Measurements from ENCODE around the gene NUDT14.
A peak's percentile ranks its signal among the peaks of the same experiment; 100 is the strongest.

NUDT14 gene

DNA sequence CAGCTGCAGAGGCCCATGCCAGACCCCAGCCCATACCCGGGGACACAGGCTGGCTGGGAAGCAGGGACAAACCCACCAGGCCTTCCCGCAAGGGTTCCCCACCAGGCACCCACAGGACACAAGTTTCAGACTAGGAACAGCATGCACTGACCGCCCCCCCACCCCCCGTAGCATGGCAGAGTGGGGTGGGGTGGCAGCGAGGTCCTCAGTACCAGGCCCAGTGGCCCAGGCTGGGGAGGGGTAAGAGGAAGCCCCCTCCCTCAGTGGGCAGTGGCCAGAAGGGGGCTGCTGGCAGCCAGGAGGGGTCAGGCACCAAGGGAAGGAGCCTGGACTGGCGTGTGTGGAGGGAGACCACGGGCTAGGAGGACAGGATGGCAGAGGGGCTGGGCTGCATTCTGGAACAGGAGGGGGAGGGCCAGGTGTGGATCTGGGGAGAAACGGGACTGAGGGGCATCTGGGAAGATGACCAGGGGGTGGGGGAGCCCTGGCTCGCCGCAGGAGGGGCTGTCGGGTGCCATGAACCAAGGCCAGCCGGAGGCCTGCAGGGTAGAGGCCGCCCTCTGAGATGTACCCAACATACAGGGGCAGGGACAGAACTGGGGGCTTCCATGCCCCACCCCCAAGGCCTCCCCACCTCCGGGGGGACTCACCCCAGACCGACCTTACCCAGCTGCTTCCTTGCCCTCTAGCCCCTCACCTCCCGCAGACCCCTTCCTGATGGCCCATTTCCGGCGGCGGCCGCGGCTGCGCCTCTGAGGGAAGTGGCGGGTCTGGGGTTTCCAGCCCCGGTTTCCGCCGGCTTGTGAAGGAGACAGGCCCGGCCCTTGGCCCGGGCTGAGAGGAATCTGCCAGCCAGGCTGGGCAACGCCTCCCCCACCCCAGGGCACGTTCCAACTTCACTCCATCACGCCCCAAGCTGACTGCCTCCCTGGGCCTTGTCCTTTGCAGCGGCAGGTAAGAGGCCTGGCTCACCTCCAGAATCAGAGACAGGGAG lies 6.9 kb downstream of the NUDT14 start:
- DNase-seq (ENCODE audit: low spot score) = no peak

DNA sequence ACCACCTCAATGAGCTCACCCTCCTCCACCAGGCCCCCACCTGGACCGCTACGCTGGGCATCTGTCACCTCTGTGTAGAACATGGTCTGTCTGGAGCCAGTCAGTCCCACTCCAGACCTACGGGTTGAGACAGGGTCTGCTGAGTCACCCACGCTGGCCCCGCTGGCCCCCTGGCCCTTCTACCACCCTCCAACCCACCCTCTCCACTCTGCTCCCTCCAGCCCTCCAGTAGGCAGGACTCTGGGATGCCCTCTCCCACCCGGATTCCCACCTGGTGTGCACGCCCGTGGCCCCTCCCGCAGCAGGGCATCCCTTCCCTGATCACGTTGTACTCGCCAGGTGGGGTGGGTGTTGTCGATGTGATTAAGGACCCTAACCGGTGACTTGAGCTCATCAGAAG lies 8.0 kb downstream of the NUDT14 start:
- DNase-seq (ENCODE audit: low spot score) = no peak

DNA sequence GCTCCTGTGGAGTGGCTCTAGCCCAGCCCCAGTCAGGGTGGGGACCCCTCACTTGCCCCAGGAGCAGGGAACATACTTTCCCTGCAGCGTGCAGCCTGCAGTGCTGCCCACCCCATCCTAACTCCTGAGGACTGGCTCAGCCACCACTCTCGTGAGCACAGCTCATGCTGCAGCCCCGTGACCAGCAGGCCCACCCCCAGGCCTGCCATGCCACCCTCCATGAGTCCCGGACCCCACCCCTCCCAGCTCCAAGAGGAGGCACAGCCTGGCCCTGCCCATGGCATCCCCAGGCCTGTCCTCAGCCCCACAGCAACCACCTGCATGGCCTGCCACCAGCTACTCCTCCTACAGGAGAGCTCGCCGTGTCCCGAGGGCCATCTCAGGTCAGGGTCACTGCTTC lies 8.6 kb downstream of the NUDT14 start:
- DNase-seq (ENCODE audit: low spot score) = no peak

DNA sequence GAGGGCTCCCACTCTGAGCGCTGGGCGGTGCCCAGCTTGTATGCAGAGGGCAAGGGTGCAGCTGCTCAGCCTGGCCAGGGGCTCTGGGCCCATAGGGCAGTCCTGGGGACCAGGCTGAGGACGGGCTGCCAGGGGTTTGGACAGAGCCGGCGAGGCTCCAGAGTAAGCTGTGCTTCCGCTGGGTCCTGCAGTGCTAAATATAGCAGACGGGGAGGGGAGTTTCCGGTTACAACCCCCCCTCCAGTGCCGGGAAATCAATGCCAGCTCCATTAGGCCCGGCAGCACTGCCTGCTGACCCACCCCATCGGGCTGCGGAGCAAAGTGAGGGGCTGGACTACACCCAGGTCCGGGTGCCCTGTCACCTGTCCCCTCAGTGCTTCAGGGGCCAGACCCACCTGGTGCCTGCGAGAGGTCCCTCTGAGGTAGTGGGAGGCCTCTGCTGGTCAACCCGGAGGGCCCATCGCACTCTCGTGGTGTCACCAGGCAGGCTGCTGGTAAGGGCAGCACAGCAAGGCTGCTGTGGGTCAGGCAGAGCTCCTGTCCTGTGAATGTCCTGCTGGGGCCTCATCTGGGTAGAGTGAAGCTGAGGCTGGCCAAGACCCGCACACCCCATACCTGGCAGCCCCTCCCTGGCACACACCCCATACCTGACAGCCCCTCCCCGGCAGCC lies 10.0 kb downstream of the NUDT14 start:
- no peak for DNase-seq (ENCODE audit: low spot score)

DNA sequence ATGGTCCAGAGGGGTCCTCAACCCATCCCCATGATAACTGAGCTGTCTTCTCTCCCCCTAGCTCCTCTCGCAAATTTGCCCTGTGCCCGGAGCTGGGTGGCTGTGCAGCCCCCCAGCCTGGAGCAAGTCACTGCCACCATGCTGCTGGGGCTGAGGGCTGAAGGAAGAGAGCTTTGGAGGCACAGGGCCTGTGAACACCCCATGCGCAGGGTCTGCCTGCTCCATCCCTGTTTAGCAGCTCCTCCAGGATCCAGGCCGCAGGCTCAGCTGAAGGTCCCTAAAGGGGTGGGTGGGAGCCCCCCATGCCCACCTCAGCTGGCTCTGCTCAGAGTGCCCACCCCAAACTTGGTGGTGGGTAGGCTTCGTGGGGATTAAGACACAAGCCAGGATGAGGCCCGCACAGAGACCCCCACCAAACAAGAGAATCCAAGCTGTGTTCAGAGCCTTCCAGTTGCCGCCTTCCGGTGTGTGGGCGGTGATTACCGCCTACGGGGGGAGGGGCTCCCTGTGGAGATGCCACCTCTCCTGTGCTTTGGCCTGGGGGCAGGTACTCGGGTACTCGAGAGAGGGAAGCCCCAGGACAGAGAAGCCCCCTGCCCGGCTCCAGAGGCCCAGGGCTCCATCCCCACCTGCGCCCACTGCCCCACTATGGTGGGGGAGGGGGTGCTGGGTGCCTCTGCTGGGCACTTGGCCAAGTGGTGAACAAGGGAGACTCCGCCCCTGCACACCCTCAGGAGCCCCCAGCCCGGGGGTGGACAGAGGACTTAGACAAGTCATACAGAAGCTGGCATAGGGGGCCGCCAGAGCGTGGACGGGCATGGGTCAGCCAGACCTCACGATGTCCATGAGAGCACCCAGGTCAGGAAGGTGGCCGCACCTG lies 11.1 kb downstream of the NUDT14 start:
- no peak for DNase-seq (ENCODE audit: low spot score)

DNA sequence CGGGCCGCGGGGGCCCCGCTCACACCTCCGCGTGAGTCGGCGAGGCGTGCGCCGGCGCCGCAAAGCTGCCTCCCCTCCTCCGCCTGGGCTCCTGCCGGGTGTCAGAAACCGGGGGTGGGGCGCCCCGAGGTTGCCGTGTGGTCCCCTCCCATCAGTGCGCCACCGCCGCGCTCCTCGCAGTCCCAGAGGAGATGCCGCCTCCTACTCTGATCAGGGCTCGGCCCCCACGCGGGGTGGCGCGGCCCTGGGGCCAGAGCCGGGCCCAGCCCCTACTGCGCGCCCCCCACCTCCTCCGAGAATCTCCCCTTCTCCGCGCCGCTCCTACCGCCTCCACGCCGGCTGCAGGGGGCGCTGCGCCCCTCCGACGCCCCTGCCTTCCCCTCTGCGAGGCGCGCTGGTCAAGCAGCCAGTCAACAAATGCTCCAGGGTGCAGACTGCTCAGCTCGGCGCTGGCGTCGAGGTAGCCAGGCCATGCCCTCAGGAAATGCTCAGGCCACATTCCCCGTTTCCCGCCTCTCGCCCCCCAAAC lies 12.1 kb downstream of the NUDT14 start:
- peak; percentile 28 for DNase-seq (ENCODE audit: low spot score)

DNA sequence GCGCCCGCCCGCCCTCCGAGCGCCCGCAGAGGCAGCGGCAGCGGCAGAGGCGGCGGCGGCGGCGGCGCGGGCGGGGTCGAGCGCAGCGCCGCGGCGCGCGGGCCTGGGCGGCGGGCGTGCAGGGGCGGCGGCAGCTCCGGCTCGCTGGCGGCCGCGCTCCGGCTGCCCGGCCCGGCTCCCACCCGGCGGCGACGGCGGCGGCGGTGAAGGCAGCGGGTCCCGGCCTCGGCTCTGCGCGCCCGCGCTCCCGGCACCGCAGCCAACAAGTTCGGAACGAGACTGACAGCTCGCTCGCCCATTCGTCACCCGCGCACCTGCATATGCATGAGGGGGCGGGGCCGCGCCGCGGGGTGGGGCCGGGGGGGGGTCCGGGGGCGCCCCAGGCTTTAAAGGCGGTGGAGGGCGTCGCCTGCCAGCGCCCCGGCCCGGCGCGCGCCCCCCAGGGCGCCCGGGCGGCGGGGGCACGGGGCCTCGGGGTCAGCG lies 12.6 kb downstream of the NUDT14 start, which contains the start of gene JAG2:
Gene JAG2, minus strand, starts transcription at position 281 of the 483 bp plus-strand sequence. CDS start 356 bp downstream, outside the sequence.
- peak; percentile 26 for DNase-seq (ENCODE audit: low spot score)

DNA sequence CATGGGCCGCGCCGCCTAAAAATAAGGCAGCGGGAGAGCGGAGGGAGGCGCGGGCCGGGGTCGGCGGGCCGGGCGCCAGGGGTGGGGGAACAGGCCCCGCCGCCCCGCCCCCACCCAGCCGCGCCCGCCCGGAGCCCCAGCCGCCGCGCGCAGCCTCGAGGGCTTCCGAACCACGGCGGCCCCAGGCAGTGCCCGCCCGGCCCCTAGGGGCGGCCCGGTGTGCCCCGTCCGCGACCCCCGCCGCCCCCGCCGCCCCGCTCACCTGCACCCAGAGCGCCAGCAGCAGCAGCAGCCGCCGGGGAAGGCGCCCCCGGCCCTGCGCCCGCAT lies 13.1 kb downstream of the NUDT14 start:
- DNase-seq (ENCODE audit: low spot score) = no peak

DNA sequence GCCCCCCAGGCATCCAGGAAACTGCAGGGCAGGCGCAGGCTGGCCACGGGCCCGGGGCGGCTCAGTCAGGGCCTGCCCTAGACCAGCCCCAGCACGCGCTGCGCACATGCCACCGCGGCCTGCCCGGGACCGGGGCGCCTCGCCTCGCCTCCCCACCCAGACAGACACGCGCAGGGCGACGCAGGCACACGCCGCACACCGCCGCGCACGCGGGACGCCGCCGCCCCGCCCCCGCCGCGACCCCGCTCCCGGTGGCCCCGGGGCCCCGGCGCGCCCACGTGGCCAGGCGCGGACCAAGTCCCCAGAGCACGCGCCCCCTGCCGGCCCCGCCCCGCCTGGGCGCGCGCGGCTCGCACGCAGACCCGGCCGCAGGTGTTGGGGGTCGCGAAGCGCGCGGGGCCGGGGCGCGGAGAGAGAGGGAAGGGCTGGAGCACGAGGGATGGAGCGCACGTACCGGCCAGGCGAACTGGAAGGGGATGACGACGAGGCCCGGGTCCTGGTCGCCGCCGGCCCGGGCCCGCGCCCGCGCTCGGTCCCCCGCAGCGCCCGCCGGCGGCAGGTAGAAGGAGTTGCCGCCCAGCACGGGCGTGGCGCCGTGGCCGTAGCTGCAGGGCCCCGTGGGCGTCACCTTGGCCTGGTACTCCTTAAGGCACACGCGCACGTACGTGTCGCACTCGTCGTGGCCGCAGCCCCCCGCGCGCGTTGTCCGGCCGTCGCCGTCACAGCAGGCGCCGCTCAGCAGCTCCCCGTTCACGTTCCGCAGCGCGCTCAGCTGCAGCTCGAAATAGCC lies 13.6 kb downstream of the NUDT14 start:
- no peak for DNase-seq (ENCODE audit: low spot score)

DNA sequence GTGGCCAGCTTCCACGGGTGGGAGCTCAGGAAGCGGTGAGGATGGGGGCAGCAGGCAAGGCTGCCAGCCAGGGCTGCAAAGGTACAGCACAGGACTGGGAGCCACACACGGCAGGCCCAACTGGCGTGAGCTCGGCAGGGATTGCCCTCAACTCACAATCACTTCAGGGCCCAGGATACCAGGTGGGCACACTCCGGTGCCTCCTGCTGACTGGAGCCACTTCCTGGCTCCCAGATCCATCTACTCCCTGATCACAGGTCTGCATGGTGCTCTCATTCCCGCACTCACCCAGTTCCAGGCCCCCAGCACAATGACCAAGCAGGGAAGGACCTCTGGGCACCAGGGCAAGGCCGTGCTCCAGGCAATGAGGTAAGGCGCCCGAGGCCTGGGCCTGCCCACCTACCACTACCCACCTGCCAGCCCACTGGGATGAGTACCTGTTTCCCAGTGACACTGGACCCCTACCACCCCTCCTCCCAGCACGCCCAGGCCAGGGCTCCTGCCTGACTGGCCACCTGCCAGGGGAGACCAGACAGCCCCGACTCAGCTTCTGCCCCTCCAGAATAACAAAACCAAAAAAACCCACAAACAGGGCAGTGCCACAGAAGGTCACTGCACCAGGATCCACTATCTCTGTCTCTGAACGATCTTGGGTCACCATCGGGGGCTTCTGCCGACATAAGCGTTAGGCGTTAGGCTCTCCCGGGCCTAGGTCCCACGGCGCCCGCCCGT lies 14.4 kb downstream of the NUDT14 start:
- DNase-seq (ENCODE audit: low spot score) = no peak

DNA sequence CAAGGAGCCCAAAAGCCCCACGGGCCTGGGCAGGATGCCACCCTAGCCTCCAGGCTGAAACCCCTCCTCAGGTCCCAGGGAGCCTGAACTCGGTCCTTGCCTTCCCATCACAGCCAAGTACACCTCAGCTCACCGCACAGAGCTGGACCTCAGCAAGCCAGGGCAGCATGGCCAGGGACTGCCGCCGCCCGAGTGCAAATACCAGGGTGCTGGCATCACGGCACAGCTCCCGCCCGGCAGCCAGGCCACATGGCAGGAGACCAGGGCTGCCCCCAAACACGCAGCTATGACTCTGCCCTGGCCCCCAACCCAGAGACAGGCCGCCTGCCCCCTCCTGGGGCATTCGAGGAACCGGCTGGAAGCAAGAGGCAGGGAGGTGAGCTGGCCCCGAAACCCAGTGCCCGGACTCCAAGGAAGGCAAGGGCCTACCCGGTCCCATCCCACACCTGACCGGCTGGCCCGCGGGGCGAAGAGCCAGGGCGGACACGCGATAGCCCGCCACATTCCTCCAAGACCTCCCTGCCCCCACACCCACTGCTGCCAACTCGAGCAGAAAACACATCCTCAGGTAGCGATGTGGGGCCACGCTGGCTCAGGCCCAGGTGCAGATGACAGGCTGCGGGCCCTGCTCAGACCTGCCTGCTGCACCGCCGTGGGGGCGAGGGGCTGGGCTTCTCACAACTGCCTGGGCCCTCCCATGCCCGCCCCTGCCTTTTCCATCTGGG lies 15.2 kb downstream of the NUDT14 start:
- no peak for DNase-seq (ENCODE audit: low spot score)

DNA sequence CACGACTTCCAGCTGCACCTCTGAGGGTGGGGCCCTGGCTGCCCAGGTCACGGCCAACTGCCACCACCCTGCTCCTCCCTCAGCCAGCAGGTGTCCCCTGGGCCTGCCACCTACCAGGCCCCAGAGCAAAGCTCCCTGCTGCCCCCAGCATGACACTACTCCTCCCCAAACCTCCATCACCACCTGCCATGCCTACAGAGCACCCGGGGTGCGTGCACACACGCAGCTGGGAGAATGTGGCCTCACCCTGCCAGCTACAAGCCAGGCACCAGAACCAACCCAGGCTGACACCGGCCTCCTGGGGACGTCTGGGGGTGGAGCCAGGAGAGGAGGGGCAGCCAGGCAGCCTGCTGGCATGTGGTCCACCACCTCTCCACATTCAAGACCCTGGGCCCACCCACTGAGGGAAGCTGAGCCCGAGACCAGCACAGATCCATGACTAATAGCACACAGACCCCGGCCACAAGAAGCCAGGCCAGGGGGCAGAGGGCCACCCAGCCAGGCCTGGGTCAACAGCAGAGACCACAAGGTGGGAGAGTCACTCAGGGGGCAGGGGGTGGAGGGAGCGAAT lies 15.9 kb downstream of the NUDT14 start:
- no peak for DNase-seq (ENCODE audit: low spot score)

DNA sequence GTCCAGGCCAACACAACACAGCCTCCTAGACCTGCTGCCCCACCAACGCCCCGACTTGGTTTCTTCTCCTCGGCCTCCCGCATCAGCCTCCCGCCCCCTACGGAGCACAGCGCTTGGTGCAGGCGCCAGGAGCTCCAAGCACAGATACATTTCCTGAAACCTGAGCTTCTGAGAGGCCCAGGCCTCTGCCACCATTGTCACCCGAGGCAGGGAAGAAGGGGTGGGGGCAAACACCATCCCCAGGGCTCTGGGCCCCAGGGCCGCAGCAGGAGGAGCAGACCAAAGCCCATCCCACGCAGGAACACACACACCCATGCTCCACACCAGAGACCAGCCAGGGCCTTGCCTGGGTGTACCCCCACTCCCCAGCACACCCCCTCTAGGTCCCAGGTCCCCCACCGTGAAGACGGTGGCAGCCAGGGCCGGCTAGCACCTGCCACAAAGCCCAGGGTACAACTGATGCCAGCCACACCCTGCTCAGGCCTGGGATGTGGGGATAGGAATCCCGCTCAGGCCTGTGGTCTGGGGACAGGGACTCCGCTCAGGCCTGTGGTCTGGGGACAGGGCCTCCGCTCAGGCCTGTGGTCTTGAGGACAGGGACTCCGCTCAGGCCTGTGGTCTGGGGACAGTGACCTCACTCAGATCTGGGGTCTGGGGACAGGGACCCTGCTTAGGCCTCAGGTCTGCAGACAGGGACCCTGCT lies 17.9 kb downstream of the NUDT14 start:
- no peak for DNase-seq (ENCODE audit: low spot score)

DNA sequence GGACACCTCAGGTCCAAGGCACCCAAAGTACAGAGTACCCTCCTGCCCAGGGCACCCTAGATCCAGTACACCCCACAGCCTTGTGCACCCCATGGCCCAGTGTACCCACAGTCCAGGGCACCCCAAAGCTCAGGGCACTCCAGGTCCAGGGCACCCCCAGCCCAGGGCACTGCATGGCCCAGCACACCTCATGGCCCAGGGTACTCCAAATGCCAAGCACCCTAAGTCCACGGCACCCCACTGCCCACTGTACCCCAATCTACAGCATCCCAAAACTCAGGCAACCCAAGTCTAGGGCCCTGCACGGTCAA lies 18.5 kb downstream of the NUDT14 start:
- no peak for DNase-seq (ENCODE audit: low spot score)

DNA sequence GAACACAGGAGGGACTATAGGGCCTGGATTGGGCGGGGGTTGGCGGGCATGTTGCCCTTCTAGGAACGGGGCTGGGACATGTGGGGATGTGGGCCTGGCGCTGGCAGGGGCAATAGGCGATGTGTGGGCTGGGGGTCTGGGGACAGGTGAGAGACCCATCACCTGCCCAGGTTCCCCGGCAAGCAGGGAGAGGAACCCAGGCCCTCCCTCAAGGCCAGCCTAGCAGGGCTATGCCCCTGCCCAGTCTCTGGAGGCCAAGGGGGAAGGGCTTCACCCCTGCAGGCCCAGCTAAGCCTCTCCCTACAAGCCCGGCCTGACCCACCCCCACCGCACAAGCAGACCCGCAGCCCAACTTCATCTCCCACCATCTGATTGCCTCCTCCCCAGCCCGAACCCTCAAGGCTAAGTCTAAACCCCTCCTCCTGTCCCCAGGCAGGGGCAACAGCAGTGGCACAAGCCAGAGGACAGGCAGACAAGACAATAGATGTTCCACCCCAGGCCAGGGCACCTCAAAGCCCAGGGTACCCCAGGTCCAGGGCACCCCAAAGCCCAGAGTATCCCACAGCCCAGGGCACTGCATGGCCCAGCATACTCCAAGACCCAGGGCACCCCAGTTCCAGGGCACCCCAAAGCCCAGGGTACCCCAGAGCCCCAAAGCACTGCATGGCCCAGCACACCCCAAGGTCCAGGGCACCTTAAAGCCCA lies 19.0 kb downstream of the NUDT14 start:
- no peak for DNase-seq (ENCODE audit: low spot score)

DNA sequence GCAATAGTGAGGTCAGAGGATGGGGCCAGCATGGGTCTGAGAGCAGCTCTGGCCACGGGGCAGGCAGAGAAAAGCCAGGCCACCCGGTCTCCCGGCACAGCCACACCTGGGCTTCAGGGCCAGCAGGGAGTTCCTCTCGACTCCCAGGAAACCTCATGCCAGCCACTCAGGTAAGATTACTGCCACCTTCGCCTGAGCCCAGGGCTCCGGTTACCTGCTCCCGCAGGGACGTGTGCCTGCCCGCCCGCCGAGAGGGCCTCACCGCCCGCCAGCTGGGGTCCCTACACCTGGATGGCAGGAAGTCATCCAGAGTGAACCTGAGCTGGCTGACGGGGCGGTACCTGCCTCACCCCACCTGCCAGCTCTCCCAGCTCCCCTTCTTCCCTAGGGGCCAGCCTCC lies 19.8 kb downstream of the NUDT14 start:
- no peak for DNase-seq (ENCODE audit: low spot score)

DNA sequence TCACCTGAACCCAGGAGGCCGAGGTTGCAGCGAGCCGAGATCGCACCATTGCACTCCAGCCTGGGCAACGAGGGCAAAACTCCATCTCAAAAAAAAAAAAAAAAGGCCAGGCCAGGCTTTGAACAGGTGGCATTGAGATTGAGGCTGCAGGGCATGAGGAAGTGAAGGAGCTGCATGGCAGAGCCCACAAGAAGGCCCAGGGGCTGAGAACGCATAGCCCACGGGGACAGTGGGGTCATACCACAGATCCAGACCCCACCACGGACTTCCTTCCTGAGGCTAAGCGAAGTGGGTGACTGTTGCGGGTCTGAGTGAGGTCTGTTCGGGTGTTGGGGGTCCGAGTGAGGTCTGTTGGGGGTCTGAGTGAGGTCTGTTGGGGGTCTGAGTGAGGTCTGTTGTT lies 20.3 kb downstream of the NUDT14 start:
- DNase-seq (ENCODE audit: low spot score) = no peak

DNA sequence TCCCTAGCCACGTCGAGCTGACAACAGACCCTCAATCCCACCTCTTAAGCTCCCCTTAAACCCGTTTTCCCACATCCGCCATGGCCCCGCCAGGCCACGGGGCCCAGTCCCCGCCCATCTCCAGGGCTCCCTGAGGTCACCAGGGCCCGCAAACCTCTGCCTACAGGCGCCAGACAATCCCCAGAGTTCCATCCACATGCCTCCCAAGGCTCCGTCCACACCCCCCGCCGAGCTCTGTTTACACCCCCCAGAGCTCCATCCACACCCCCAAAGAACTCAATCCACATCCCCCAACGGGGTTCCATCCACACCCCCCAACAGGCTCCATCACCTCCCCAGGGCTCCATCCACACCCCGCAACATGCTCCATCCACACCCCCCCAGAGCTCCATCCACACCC lies 21.8 kb downstream of the NUDT14 start:
- no peak for DNase-seq (ENCODE audit: low spot score)

Data from putamen (tissue), 1 donor.